Stimulated activated CD4-positive, alpha-beta T cell treated with anti-CD3 and anti-CD28 coated beads, Interleukin-4, amount 100 ng/mL, for 1 hour (primary cell): ENCODE results near the gene MRPL38.

ENCODE experiments used
- DNase-seq: peaks from one replicate; pipeline ENCODE4 v3.0.0-alpha.2; 2020

Gene MRPL38

DNA sequence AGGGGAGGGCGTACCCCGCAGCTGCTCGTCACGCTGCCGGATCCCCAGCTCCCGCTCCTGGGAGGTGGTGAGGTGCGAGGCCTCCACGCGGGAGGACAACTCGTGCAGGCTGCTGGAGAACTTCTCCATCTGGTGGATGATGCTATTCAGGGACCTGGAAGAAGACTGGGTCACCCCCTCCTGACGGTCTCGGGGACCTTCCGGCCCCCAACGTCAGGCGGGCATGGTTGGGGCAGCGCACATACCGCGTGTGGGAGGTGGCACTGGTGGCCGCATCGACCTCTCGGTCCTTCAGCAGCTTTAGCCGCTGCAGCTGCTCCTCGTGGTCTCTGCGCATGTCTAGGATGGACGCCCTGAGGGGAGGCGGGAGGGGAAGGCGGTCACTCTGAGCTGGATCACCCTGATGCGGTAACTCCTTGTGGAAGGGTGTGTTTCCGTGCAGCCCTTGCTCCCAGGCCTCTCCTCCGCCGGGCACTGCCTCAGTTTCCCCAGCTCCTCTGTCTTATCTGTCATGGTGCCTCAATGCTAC lies 13.3 kb upstream of the MRPL38 start:
- DNase-seq, result no peak

DNA sequence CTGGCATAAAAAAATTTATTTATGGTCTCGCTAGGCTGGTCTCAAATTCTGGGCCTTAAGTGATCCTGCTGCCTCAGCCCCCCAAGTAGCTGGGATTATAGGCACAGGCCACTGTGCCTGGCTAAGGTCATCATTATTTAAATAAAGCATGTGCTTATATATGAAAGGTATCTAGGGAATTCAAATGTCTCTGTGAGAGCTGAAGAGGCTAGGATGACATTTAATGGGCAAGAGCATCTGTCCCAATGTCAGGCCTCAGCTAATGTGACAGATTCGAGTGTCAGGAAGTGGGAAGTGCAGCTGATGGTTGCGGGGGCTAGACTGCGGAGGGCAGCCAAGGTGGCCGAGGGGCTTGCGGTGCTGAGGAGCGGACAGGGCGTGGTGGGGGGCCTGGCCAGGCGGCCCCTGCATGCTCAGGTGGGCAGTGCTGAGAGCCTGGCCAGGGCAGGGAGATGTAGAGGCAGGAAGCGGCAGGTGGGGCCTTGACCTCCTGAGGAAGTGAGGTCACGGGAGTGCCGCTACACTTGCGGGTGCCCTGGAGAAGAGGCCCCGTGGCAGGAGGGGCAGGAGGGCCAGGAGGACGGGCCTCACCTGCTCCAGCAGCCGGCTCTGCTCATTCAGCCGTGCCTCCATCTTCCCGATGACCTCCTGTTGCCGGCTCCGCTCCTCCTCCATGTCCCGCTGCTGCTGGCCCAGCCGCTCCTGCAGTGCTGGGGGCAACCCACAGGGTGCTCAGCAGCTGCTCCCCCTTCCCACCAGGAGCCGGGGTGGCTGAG lies 12.6 kb upstream of the MRPL38 start:
- DNase-seq, result no peak

DNA sequence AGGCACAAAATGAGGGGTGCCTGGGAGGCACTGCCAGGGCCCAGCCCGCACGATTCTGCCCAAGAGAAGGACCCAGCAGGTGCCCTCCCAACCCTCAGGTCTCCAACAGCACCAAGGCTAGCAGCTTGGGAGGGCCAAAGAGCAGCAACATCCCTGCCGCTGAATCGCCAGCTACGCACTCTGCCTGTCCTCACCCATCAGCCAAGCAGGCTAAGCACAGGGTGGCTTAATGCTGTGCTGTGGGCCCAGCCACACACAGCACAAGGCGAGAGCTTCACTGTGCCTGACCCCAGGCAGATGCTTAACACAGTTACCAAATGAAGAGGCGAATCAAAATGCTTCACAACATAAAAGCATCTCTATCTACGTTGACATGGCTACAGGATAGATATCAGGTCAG lies 10.6 kb upstream of the MRPL38 start:
- no peak for DNase-seq

DNA sequence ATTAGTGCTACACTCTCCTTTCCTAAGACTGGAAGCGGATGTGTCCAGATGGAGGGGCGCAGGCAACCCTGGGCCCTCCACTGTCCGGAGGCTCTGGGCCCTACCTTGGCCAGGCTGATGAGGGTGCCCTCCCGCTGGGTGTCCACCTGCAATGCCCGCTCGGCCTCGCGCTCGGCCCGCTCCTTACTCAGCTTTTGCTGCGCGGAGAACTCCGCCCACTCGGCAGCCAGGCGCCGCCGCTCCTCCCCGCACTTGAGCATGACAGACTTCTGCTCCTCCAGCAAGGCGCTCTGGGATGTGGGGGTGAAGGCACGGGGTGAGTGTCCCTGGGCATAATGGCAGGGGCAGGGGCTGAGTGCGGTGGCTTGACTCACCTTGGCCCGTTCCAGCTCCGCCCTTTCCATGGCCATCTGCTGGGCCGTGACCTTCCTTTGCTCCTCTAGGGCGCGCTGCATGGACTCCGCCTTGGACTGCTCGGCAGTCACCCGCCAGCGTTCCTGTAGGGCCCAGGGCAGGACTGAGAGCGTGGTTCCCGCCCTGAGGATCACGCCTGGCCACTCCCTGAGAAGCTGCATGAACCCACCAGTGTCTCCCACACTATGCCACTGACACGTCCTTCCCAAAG lies 10.1 kb upstream of the MRPL38 start:
- no peak for DNase-seq

DNA sequence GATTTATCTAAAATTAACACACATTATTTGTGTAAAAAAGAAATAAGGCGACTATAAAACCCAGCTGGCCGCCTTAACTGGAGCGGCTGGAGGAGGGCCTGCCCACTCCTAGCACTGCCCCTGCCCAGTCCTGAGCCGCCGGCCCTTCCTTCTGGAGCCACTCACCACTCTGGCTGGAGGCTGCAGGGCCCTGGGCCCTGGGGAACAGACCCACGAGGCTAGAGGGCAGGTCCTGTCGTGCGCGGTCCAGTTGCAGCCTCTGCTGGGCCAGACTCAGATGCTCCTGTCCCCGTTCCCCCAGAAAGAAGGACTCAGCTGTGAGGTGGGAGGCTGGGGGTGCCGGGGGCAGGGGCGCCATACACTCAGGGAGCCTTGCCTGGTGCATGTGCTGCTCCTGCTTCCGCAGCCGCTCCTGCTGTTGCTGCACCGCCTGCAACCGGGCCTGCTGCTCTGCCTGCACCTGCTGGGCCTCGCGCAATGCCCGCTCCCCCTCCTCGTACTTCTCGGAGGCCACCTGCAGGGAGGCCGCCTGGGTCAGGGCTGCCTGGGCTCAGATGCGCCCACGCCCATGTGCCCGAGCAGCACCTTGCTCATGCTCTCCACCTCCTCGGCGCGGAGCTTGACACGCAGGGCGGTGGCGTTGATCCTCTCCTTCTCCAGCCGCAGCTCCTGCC lies 9.0 kb upstream of the MRPL38 start:
- no peak for DNase-seq

DNA sequence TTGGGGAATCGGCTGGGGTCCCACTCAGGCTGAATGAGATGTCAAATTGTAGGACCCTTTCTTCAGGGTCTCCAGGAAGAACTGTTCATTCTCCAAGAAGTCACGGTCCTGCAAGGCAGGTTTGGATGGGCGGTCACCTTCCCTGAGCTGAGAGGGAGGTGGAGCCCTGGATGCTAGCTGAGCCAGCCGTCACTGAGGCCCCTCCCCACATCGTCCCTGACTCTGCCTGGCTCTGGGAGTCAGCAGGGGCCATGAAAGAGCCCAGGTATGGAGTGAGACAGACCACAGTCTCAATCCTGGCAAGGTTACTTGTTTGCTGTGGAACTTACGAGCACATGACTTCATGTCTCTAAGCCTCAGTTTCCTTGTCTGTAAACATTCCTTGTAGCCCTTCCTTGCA lies 6.0 kb upstream of the MRPL38 start:
- DNase-seq, result no peak

- DNase-seq, result no peak
Measured at GRCh38 chr17:75909812-75910274, 5.2 kb upstream of the MRPL38 start.

- DNase-seq, result no peak
Measured at GRCh38 chr17:75909051-75909811, 4.5 kb upstream of the MRPL38 start.

DNA sequence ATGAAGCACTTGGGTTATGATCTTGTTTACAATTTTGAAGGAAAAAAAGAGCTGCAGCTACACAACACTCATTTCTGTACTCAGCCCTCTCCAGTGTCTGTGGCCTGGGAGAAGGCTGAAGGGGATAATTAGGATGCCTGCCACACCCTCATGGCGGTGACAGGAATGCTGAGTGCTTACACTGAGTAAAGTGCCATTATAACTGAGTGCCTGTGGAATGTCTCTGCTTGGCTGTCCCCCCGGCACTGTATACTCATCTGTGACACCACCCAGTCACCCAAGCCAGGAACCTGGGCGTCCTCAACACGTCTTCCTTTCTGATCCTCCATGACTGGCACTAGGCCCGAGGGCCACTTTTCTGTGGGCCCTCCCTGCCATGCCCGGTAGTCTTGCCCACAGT lies 3.5 kb upstream of the MRPL38 start:
- DNase-seq, result no peak

GRCh38 chr17:75906143-75906884 lies 1.6 kb upstream of the MRPL38 start:
- DNase-seq, result no peak

GRCh38 chr17:75902406-75902805 lies 2.3 kb downstream of the MRPL38 start:
- no peak for DNase-seq

- DNase-seq, result no peak
Measured at GRCh38 chr17:75901727-75902126, 3.0 kb downstream of the MRPL38 start.

- no peak for DNase-seq
Measured at GRCh38 chr17:75900691-75901533, 3.8 kb downstream of the MRPL38 start.

DNA sequence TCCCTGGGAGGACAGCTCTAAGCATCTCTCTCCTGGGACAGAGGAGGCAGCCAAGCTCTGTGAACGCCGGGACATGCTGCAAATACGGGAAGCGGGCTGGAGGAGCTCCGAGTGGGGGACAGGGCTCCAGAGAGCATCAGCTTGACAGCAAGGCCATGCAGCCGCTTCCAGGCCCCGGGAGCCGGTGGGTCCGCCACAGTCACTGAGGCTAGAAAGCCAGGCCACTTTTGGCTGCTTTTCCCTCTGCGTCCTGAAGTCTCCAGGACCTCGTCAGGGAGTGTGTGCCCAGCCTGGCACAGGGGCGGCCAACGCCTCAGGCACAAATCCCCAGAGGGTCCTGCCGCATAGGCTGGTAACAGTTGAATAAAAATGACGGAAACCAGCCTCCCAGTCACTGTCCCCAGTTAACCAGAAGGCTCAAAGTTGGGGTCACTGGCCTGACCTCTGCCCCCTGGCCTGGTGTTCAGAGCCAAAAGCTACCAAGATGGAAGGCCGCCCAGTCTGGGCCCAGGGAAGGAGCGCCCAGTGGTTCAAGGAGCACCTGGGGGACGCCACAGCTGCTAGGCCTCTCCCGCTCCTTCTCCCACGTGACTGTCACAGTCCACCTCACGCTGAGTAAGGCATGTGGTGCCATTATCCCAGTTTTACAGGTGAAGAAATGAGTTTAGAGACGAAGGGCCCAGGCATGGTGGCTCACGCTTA lies 4.8 kb downstream of the MRPL38 start:
- no peak for DNase-seq

GRCh38 chr17:75899353-75899752 lies 5.3 kb downstream of the MRPL38 start:
- no peak for DNase-seq

DNA sequence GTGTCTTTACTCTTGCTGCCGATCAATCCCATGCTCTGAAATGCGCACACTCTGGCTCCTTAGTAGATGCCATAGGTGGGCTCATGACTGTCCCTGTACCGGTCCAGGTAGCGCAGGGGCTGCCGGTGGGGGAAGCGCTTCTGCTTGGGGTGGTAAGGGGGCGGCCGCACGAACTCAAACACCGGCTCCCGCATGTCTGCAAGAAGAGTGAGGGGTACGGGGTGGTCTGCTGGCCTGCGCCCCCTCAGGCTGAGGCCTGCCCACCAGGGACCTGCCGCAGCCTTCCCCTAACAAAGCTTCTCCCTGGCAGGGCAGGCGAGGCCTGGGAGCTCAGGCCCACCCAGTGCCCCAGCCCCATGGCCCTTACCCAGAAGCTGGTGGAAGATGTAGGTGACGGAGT lies 5.9 kb downstream of the MRPL38 start:
- no peak for DNase-seq

GRCh38 chr17:75898065-75898464 lies 6.6 kb downstream of the MRPL38 start:
- DNase-seq, result no peak

DNA sequence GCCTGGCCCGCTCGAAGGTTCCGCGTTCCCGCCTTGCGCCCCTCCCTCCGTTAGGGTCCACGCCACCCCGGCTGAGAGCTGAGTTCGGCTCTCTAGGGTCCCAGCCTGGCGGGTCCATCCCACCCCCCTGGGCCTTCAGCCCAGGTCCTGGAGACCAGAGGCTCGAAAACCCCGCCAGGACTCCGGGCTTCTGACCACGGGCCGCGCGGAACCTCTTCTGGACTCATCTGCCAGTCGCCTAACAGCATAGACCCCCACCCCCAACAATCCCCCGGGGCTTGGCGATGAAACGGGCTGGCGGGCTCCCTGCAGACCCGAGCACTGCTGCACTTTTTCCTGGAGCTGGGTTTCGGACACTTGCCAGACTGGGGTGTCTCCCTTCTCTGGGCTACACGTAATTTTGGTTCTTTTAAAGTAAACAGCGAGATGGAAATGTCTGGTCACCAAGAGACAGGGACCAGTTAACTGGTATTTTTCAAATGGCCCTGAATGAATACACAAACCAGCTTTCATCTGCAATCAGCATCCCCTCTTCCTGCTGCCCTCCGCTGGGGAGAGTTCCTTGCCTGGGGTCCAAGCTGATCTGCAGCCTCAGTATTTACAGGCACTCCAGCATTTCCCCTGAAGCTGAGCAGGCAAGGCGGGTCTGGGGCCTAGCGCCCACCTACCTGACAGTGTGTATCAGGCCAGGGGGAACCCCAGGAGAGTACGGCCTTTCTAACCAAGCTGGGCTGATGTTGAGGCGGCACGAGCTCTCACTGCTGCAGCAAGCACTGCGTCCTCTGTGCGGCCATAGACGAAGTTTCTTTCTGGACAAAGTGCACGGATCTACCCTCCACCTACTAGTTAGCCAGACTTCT lies 7.3 kb downstream of the MRPL38 start:
- DNase-seq, result no peak

DNA sequence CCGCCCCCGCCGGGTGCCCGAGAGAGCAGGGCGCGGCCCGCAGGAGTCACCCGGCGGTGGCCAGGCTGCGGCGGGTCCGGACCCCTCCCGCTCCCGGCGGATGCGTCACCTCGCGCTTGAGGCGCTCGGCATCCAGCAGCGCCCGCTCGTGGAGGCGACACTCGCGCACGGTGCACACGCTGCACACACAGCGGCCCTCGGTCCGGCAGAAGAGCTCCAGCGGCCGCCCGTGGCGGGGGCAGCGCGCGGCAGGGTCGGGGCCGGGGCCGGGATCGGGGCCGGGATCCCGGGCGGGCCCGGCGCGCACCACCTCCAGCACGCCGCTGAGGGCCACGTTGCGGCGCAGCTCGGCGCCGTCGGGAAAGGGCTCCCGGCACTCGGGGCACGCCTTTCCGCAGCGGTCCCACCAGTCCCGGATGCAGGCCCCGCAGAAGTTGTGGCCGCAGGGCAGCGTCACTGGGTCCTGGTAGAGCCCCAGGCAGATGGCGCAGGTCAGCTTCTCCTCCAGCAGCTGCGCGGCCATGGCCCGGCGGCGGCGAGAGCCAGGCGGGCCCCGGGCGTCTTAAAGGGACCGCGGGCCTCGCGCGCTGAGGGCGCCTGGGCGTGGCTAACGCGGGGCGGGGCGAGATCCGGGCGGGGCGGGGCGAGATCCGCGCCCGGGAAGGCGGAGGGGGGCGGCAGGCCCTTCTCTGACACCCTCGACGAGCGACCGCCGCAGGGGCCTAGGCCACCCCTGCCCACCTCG lies 8.1 kb downstream of the MRPL38 start, which contains the start of gene TRIM65:
TSS of gene TRIM65 (minus strand) at position 537 of the 745 bp plus-strand sequence. CDS start at position 523, 14 bp downstream.
- DNase-seq, result peak; percentile 81
